GM19043 (cell line): ENCODE results near the gene TMEM117.
"Not testable (repeated sequence)": the region's sequence is repeated elsewhere in the genome, so short reads cannot be mapped to it uniquely, and the experiment has no call there.

Experiments
- ATAC-seq: cut with Tn5 transposase; IDR thresholded peaks from one replicate; pipeline ENCODE4 v1.9.1; 2021; ENCODE audit warnings: low read depth; ENCODE audit not compliant: unreplicated experiment

TMEM117 gene

GRCh38 chr12:43836475-43836989 lies 651 bp downstream of the TMEM117 start:
- ATAC-seq = peak; percentile 37

- no peak for ATAC-seq
Observed at GRCh38 chr12:43840338-43840737, 4.5 kb downstream of the TMEM117 start.

GRCh38 chr12:43841253-43841652 lies 5.4 kb downstream of the TMEM117 start:
- no peak for ATAC-seq

- no peak for ATAC-seq
Observed at GRCh38 chr12:43842259-43842658, 6.4 kb downstream of the TMEM117 start.

GRCh38 chr12:43847425-43848225 lies 11.7 kb downstream of the TMEM117 start:
- ATAC-seq = not testable (repeated sequence)

- no peak for ATAC-seq
Observed at GRCh38 chr12:43848226-43848507, 12.3 kb downstream of the TMEM117 start.

GRCh38 chr12:43848786-43849185 lies 12.9 kb downstream of the TMEM117 start:
- no peak for ATAC-seq

- no peak for ATAC-seq
Observed at GRCh38 chr12:43852744-43853143, 16.9 kb downstream of the TMEM117 start.

- ATAC-seq = no peak
Observed at GRCh38 chr12:43856972-43857371, 21.1 kb downstream of the TMEM117 start.

GRCh38 chr12:43858096-43858495 lies 22.2 kb downstream of the TMEM117 start:
- no peak for ATAC-seq

- no peak for ATAC-seq
Observed at GRCh38 chr12:43858991-43859390, 23.1 kb downstream of the TMEM117 start.

- ATAC-seq = no peak
Observed at GRCh38 chr12:43861015-43861839, 25.3 kb downstream of the TMEM117 start.

- ATAC-seq = no peak
Observed at GRCh38 chr12:43861840-43862150, 25.9 kb downstream of the TMEM117 start.

GRCh38 chr12:43863770-43864366 lies 28.0 kb downstream of the TMEM117 start:
- no peak for ATAC-seq

GRCh38 chr12:43864557-43864956 lies 28.7 kb downstream of the TMEM117 start:
- not testable (repeated sequence) for ATAC-seq

- no peak for ATAC-seq
Observed at GRCh38 chr12:43869184-43869583, 33.3 kb downstream of the TMEM117 start.

- not testable (repeated sequence) for ATAC-seq
Observed at GRCh38 chr12:43869765-43870164, 33.9 kb downstream of the TMEM117 start.

GRCh38 chr12:43871258-43871657 lies 35.4 kb downstream of the TMEM117 start:
- ATAC-seq = not testable (repeated sequence)

- no peak for ATAC-seq
Observed at GRCh38 chr12:43872396-43872795, 36.5 kb downstream of the TMEM117 start.

- no peak for ATAC-seq
Observed at GRCh38 chr12:43878050-43878449, 42.2 kb downstream of the TMEM117 start.

GRCh38 chr12:43880547-43880946 lies 44.7 kb downstream of the TMEM117 start:
- no peak for ATAC-seq
